Keratinocyte (primary cell): ENCODE results near the gene EFCAB13. TPM values are rescaled to one million over a fixed set of nuclear protein-coding genes. Genes with fewer than 3 reads are reported as not detected.
"Not testable (repeated sequence)": the region's sequence is repeated elsewhere in the genome, so short reads cannot be mapped to it uniquely, and the experiment has no call there.

ENCODE experiments used
- DNase-seq: peaks from one replicate; pipeline ENCODE4 v3.0.0-alpha.2; 2011; ENCODE audit warnings: low read depth, missing footprints, low spot score
- FAIRE-seq: peaks from 2 replicates; lab custom pipeline; 2011; peaks lifted over from hg19 to GRCh38; lab: Jason Lieb, UNC
- H2AFZ ChIP-seq: 2 replicates; pipeline ENCODE4 v1.6.0; 2012; ENCODE audit warnings: low read length, control low read depth, inconsistent platforms; ENCODE audit not compliant: control insufficient read depth
- H3K27ac ChIP-seq: 2 replicates; pipeline ENCODE4 v1.5.1; 2011; ENCODE audit warnings: low read length; ENCODE audit not compliant: control insufficient read depth, insufficient read depth
- H3K27me3 ChIP-seq: 3 replicates; pipeline ENCODE4 v1.6.0; 2011; ENCODE audit warnings: low read length; ENCODE audit not compliant: control insufficient read depth, insufficient read depth; ENCODE audit errors: extremely low read depth
- H3K36me3 ChIP-seq, 2 experiments: 2 replicates in 1 of 2; 3 replicates in 1 of 2; pipeline ENCODE4 v1.5.1; 2011; ENCODE audit warnings: low read length in 2 of 2, mild to moderate bottlenecking in 1 of 2; ENCODE audit not compliant: control insufficient read depth in 2 of 2, insufficient read depth in 2 of 2; ENCODE audit errors: extremely low read depth in 1 of 2
- H3K4me1 ChIP-seq: 3 replicates; pipeline ENCODE4 v1.5.1; 2011; ENCODE audit warnings: low read length; ENCODE audit not compliant: control insufficient read depth, insufficient read depth; ENCODE audit errors: extremely low read depth
- H3K4me2 ChIP-seq: 3 replicates; pipeline ENCODE4 v1.6.0; 2011; ENCODE audit warnings: low read depth, low read length; ENCODE audit not compliant: control insufficient read depth, insufficient read depth; ENCODE audit errors: extremely low read depth
- H3K4me3 ChIP-seq, 3 experiments: fragments of 200-600 bp in 1 of 3; sonication (generic) in 1 of 3; 2 replicates in 2 of 3; 3 replicates in 1 of 3; pipeline ENCODE4 v1.5.1; 2011 to 2016; ENCODE audit warnings: low read length in 3 of 3, mild to moderate bottlenecking in 3 of 3, control low read depth in 2 of 3, inconsistent platforms in 1 of 3, low read depth in 1 of 3, mixed read lengths in 1 of 3, mixed run types in 1 of 3, moderate library complexity in 1 of 3; ENCODE audit not compliant: control insufficient read depth in 2 of 3, insufficient read depth in 2 of 3; ENCODE audit errors: extremely low read depth in 1 of 3
- H3K79me2 ChIP-seq: 2 replicates; pipeline ENCODE4 v1.6.0; 2012; ENCODE audit warnings: low read length; ENCODE audit not compliant: control insufficient read depth, insufficient read depth
- H3K9ac ChIP-seq: 3 replicates; pipeline ENCODE4 v1.6.0; 2011; ENCODE audit warnings: low read length; ENCODE audit not compliant: control insufficient read depth, insufficient read depth; ENCODE audit errors: extremely low read depth
- H3K9me1 ChIP-seq: 3 replicates; pipeline ENCODE4 v1.6.0; 2011; ENCODE audit warnings: low read length; ENCODE audit not compliant: control insufficient read depth, insufficient read depth; ENCODE audit errors: extremely low read depth
- H3K9me3 ChIP-seq: 2 replicates; pipeline ENCODE4 v1.5.1; 2012; ENCODE audit warnings: low read depth, low read length; ENCODE audit not compliant: control insufficient read depth
- H4K20me1 ChIP-seq: 3 replicates; pipeline ENCODE4 v1.6.0; 2011; ENCODE audit warnings: low read length; ENCODE audit not compliant: control insufficient read depth, insufficient read depth; ENCODE audit errors: extremely low read depth
- EZH2 ChIP-seq: IDR thresholded peaks from one replicate; pipeline ENCODE4 v1.6.1; 2012; ENCODE audit warnings: inconsistent platforms, mild to moderate bottlenecking, low read length, moderate library complexity
- dilution Hi-C: fragments of 300-500 bp; cut with MboI; formaldehyde crosslinking; loops from one replicate; pipeline ENCODE4 v1.7.0; 2020; ENCODE audit warnings: low sequenced_read_pairs; ENCODE audit not compliant: extremely low pct_ligation_motif_present
- polyA plus RNA-seq, 5 experiments: library from polyadenylated mRNA; depleted of rRNA in 3 of 5; stranded (reverse) in 3 of 5; stranded (forward) in 1 of 5; unstranded in 1 of 5; fragments of >200 nt; gene quantifications; 1 replicate in 1 of 5; 2 replicates in 3 of 5; 3 replicates in 1 of 5; pipeline versions ENCODE4 v1.2.1 to v1.2.3, GENCODE V29; 2011 to 2012; ENCODE audit warnings: missing spikeins in 2 of 5, low read depth in 1 of 5, low replicate concordance in 1 of 5
- TF ChIP-seq, protein P1 (sequence below), 3 experiments: IDR thresholded peaks in 1 of 3; conservative IDR thresholded peaks in 1 of 3; optimal IDR thresholded peaks in 1 of 3; 2 replicates in 2 of 3; 3 replicates in 1 of 3; pipeline versions ENCODE3 to v1.5.1; 2011; ENCODE audit warnings: low read length in 3 of 3, mild to moderate bottlenecking in 3 of 3, moderate library complexity in 2 of 3, control low read depth in 1 of 3, inconsistent platforms in 1 of 3; ENCODE audit not compliant: insufficient read depth in 2 of 3; ENCODE audit errors: extremely low read depth in 1 of 3

The EFCAB13 gene
- polyA plus RNA-seq, 1 donor (not counting 4 experiments of a cell fraction or from before 2014, with no cell fraction given) = 0.63 TPM

DNA sequence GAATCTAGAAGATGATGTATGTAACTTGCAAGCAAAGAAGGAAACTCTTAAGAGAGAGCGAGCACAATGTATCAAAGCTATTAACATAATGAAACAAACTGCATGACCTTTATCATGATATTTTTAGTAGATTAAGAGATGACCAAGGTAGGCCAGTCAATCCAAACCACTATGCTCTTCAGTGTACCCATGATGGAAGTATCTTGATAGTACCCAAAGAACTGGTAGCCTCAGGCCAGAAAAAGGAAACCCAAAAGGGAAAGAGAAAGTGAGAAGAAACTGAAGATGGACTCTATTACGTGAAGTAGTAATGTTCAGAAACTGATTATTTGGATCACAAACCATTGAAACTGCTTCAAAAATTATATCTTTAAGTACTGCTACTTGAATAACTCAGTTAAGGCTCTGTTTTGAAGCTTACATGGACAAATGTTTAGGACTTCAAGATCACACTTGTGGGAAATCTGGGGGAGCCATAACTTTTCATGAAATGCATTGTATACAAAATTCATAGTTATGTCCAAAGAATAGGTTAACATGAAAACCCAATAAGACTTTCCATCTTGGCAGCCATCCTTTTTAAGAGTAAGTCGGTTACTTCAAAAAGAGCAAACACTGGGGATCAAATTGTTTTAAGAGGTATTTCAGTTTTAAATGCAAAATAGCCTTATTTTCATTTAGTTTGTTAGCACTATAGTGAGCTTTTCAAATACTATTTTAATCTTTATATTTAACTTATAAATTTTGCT lies 102.3 kb downstream of the EFCAB13 start:
- H3K4me3 ChIP-seq, DNase-seq, H3K27me3 ChIP-seq, H3K36me3 ChIP-seq, H3K9ac ChIP-seq, dilution Hi-C loops, H2AFZ ChIP-seq, H3K27ac ChIP-seq, H3K4me2 ChIP-seq, H3K9me1 ChIP-seq, H4K20me1 ChIP-seq, H3K79me2 ChIP-seq, H3K4me1 ChIP-seq, H3K9me3 ChIP-seq: not testable (repeated sequence)
- FAIRE-seq = peak; percentile 13

GRCh38 chr17:47427985-47428384 lies 104.2 kb downstream of the EFCAB13 start:
- H3K79me2 ChIP-seq = no peaks in the 10 kb centered on the region
- TF ChIP-seq EZH2 = no peak
- TF ChIP-seq, protein P1, sequence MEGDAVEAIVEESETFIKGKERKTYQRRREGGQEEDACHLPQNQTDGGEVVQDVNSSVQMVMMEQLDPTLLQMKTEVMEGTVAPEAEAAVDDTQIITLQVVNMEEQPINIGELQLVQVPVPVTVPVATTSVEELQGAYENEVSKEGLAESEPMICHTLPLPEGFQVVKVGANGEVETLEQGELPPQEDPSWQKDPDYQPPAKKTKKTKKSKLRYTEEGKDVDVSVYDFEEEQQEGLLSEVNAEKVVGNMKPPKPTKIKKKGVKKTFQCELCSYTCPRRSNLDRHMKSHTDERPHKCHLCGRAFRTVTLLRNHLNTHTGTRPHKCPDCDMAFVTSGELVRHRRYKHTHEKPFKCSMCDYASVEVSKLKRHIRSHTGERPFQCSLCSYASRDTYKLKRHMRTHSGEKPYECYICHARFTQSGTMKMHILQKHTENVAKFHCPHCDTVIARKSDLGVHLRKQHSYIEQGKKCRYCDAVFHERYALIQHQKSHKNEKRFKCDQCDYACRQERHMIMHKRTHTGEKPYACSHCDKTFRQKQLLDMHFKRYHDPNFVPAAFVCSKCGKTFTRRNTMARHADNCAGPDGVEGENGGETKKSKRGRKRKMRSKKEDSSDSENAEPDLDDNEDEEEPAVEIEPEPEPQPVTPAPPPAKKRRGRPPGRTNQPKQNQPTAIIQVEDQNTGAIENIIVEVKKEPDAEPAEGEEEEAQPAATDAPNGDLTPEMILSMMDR (optimal IDR thresholded peaks at IDR 0.05 in 1 of 3, IDR thresholded peaks at IDR 0.05 in 1 of 3, conservative IDR thresholded peaks at IDR 0.05 in 1 of 3; ENCODE audit: extremely low read depth in 1 of 3, insufficient read depth in 2 of 3, low read length in 3 of 3) = no peak
- no peaks in the 10 kb centered on the region for H3K9me1 ChIP-seq
- H3K36me3 ChIP-seq = no peaks in the 10 kb centered on the region
- no peaks in the 10 kb centered on the region for H4K20me1 ChIP-seq
- H2AFZ ChIP-seq = no peak overlapping the region
- dilution Hi-C loops = no loop called here
- FAIRE-seq (no peak), DNase-seq (no peak)
- no peaks in the 10 kb centered on the region for H3K9me3 ChIP-seq
- H3K27ac ChIP-seq = no peak overlapping the region
- H3K4me2 ChIP-seq = no peak overlapping the region
- peaks cover 3% of the 10 kb centered on the region for H3K27me3 ChIP-seq
- H3K4me3 ChIP-seq = no peak overlapping the region
- H3K9ac ChIP-seq = no peak overlapping the region
- no peaks in the 10 kb centered on the region for H3K4me1 ChIP-seq

DNA sequence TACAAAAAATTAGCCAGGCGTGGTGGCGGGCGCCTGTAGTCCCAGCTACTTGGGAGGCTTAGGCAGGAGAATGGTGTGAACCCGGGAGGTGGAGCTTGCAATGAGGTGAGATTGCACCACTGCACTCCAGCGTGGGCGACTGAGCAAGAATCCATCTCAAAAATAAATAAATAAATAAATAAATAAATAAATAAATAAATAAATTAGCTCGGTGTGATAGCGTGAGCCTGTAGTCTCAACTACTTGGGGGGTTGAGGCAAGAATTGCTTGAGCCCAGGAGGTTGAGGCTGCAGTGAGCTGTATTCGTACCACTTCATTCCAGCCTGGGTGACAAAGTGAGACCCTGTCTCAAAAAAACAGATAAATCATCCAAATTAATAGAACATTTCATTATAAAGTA lies 108.5 kb downstream of the EFCAB13 start:
- FAIRE-seq, H3K36me3 ChIP-seq, H3K79me2 ChIP-seq, H3K4me2 ChIP-seq, H3K9me3 ChIP-seq, H3K9me1 ChIP-seq, H3K27ac ChIP-seq, H4K20me1 ChIP-seq, H3K4me1 ChIP-seq, H2AFZ ChIP-seq, dilution Hi-C loops, H3K4me3 ChIP-seq, DNase-seq, H3K27me3 ChIP-seq, H3K9ac ChIP-seq: not testable (repeated sequence)
